H1 (cell line): ENCODE data around the gene S100A8. TPM values are rescaled to one million over a fixed set of nuclear protein-coding genes. Genes with fewer than 3 reads are reported as not detected.

Experiments used
- KDM5A ChIP-seq: fragments of 200-600 bp; IDR thresholded peaks from 2 replicates; pipeline ENCODE4 v1.7.1; 2012; ENCODE audit warnings: mild to moderate bottlenecking, low read length, inconsistent platforms, mixed read lengths
- SP1 ChIP-seq: IDR thresholded peaks from 2 replicates; pipeline ENCODE4 v1.6.1; 2011; ENCODE audit warnings: low read depth, low read length
- polyA plus RNA-seq, 7 experiments: library from polyadenylated mRNA; depleted of rRNA in 3 of 7; stranded (reverse) in 5 of 7; unstranded in 2 of 7; fragments of >200 nt in 5 of 7; fragments of 200-250 nt in 2 of 7; gene quantifications; 1 replicate in 5 of 7; 2 replicates in 1 of 7; 4 replicates in 1 of 7; pipeline versions ENCODE4 v1.2.1 to v1.2.3, GENCODE V29; 2011 to 2013; ENCODE audit warnings: missing spikeins in 2 of 7, mixed read lengths in 2 of 7
- total RNA-seq: library from RNA; stranded (reverse); fragmentation: NEBNext Ultra II Directional; extraction: Animal tissue kit (Norgen Biotek cat#: 25700); gene quantifications from 2 replicates; pipeline ENCODE4 v1.2.1, GENCODE V29; 2021

The S100A8 gene
- total and polyA plus RNA-seq, 2 of the 8 experiments (the other 6 are each of a cell fraction or from before 2014, with no cell fraction given) = not detected

- TF ChIP-seq SP1 (no peak), KDM5A (no peak)
- TF ChIP-seq, all 59 proteins: peak for 0
These were observed 48.7 kb downstream of the S100A8 start (continued) for GRCh38 chr1:153342178-153342577.
